Activated CD4-positive, alpha-beta T cell treated with anti-CD3 and anti-CD28 coated beads for 36 hours (primary cell): ENCODE results near the gene ZNF441. TPM values are rescaled to one million over a fixed set of nuclear protein-coding genes. Genes with fewer than 3 reads are reported as not detected.
"Not testable (repeated sequence)": the region's sequence is repeated elsewhere in the genome, so short reads cannot be mapped to it uniquely, and the experiment has no call there.

Experiments
- ATAC-seq: fragments of 200-7000 bp; cut with Tn5 transposase; one replicate; pipeline ENCODE4 v1.10.0; 2021; ENCODE audit warnings: mild to moderate bottlenecking, moderate library complexity
- CTCF ChIA-PET: fragments of 350-600 bp; sonication (Branson Sonifier 250); formaldehyde crosslinking; loops from one replicate; lab custom pipeline; 2021; ENCODE audit warnings: antibody characterized with exemption; lab: Charles Lee
- POLR2A ChIA-PET: fragments of 350-600 bp; sonication (Branson Sonifier 250); formaldehyde crosslinking; loops from one replicate; lab custom pipeline; 2021; ENCODE audit warnings: antibody characterized with exemption, inconsistent platforms; lab: Charles Lee
- DNase-seq: peaks from one replicate; pipeline ENCODE4 v3.0.0-alpha.2; 2020
- H3K27ac Mint-ChIP-seq: one replicate; pipeline ENCODE4 v1.8.0; 2021; ENCODE audit warnings: mixed read lengths
- H3K27me3 Mint-ChIP-seq: one replicate; pipeline ENCODE4 v1.8.0; 2021; ENCODE audit warnings: mixed read lengths
- H3K36me3 Mint-ChIP-seq: one replicate; pipeline ENCODE4 v1.8.0; 2021; ENCODE audit warnings: low read depth, mixed read lengths
- H3K4me1 Mint-ChIP-seq: one replicate; pipeline ENCODE4 v1.8.0; 2021; ENCODE audit warnings: mixed read lengths
- H3K4me3 Mint-ChIP-seq: one replicate; pipeline ENCODE4 v1.8.0; 2021; ENCODE audit warnings: mild to moderate bottlenecking, moderate library complexity, mixed read lengths
- H3K9me3 Mint-ChIP-seq: one replicate; pipeline ENCODE4 v1.8.0; 2021; ENCODE audit warnings: low read depth, mixed read lengths
- intact Hi-C, 2 experiments: fragments of 100-400 bp; cut with DNase I in 1 of 2; cut with micrococcal nuclease in 1 of 2; formaldehyde crosslinking; loops; one replicate each; pipeline versions ENCODE4 v1.14.2 to v1.15.1; 2022 to 2024; cut with DNase I, micrococcal nuclease
- total RNA-seq, 2 experiments: library from RNA; stranded (reverse); gene quantifications; one replicate each; pipeline ENCODE4 v1.2.3, GENCODE V29; 2021

Gene ZNF441
- total RNA-seq, 2 experiments from 2014 or later, result 4.3 to 5.0 TPM

DNA sequence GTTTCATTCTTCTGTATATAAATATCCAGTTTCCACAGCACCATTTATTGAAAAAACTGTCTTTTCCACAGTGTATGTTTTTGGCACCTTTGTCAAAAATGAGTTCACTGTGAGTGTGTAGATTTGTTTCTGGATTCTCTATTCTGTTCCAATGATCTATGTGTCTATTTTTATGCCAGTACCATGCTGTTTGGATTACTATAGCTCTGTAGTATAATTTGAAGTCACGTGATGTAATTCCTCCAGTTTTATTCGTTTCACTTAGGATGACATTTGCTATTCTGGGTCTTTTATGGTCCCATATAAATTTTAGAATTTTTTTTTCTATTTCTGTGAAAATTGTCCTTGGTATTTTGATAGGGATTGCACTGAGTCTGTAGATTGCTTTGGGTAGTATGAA, 17.0 kb upstream of the ZNF441 start:
- no peak for ATAC-seq
- Mint-ChIP-seq H3K4me3 (no peak overlapping the region), H3K36me3 (peaks cover 5% of the 10 kb centered on the region), H3K27me3 (peaks cover 8% of the 10 kb centered on the region), H3K4me1 (no peaks in the 10 kb centered on the region), H3K9me3 (peaks cover 42% of the 10 kb centered on the region), H3K27ac (no peak overlapping the region)
- POLR2A ChIA-PET, result no interaction called here
- no peak for DNase-seq
- CTCF ChIA-PET, result no interaction called here
- intact Hi-C loops, result no loop called here

DNA sequence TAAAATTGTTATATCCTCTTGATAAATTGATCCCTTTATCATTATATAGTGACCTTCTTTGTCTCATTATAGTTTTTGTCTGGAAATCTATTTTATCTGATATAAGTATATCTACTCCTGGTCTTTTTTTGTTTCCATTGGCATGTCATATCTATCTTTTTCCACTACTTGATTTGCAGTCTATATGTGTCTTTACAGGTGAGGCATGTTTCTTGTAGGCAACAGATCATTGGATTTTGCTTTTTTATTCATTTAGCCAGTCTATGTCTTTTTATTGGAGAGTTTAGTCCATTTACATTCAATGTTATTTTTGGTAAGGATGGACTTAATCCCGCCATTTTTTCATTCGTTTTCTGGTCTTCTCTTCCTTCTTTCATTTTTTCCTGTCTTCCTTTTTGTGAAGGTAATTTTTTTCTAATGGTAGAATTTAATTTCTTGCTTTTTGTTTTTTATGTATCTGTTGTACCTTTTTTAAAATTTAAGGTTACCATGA, 14.5 kb upstream of the ZNF441 start:
- Mint-ChIP-seq H3K4me3 (no peak overlapping the region), H3K9me3 (peaks cover 55% of the 10 kb centered on the region), H3K36me3 (peaks cover 8% of the 10 kb centered on the region), H3K4me1 (no peaks in the 10 kb centered on the region), H3K27me3 (peaks cover 12% of the 10 kb centered on the region), H3K27ac (no peak overlapping the region)
- intact Hi-C loops, result no loop called here
- ATAC-seq, result no peak
- ChIA-PET POLR2A (no interaction called here), CTCF (no interaction called here)
- DNase-seq, result no peak

DNA sequence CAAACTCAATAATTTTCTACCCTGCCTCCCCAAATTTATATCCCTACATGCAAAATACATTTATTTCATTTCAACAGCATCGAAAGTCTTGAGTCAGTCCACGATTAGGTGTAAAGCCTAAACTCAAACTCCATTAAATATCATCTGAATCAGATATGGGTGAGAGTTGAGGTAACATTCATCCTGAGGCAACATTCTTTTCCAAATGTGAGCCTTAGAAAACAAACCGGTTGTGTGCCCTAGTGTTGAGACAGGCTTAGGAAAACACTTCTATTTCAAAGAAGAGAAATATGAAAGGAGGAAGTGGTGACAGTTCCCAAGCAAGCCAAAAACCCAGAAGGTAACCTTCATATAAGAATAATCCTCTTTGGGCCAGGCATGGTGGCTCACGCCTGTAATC, 12.1 kb upstream of the ZNF441 start:
- CTCF ChIA-PET, result no interaction called here
- POLR2A ChIA-PET, result no interaction called here
- Mint-ChIP-seq H3K4me1 (no peaks in the 10 kb centered on the region), H3K36me3 (peaks cover 3% of the 10 kb centered on the region), H3K4me3 (no peak overlapping the region), H3K9me3 (peaks cover 43% of the 10 kb centered on the region), H3K27me3 (peaks cover 10% of the 10 kb centered on the region), H3K27ac (no peak overlapping the region)
- ATAC-seq (no peak), DNase-seq (no peak)
- intact Hi-C loops, result no loop called here

DNA sequence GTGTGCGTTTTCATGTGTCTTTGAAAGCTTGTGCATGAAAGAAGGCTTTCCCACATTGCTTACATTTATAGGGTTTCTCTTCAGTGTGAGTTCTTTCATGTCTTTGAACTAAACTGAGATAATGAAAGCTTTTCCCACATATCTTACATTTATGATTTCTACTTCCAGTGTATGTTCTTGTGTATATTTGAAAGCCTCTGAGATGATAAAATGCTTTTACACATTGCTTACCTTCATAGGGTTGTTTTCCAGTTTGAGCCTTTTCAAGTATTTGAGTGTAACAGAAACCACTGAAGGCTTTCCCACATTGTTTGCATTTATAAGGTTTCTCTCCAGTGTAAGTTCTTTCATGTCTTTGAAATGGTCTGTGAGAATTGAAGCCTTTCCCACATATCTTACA, 9.8 kb upstream of the ZNF441 start:
- H3K27ac Mint-ChIP-seq, result no peak overlapping the region
- ATAC-seq (no peak), DNase-seq (no peak)
- POLR2A ChIA-PET, result no interaction called here
- peaks cover 11% of the 10 kb centered on the region for H3K27me3 Mint-ChIP-seq
- H3K9me3 Mint-ChIP-seq, result peaks cover 31% of the 10 kb centered on the region
- intact Hi-C loops, result no loop called here
- CTCF ChIA-PET, result interaction anchor here (0.6 kb wide), 1 partner anchor 888 kb away, joined by 3 read pairs; no protein-coding TSS in a partner anchor
- H3K4me1 Mint-ChIP-seq, result no peaks in the 10 kb centered on the region
- peaks cover 3% of the 10 kb centered on the region for H3K36me3 Mint-ChIP-seq
- H3K4me3 Mint-ChIP-seq, result no peak overlapping the region

GRCh38 chr19:11759805-11760204, 7.0 kb upstream of the ZNF441 start:
- POLR2A ChIA-PET, result no interaction called here
- no peak for ATAC-seq
- CTCF ChIA-PET, result no interaction called here
- no peak for DNase-seq
- no peak overlapping the region for H3K27ac Mint-ChIP-seq
- no peaks in the 10 kb centered on the region for H3K4me1 Mint-ChIP-seq
- H3K4me3 Mint-ChIP-seq, result no peak overlapping the region
- peaks cover 16% of the 10 kb centered on the region for H3K27me3 Mint-ChIP-seq
- intact Hi-C loops, result no loop called here
- H3K36me3 Mint-ChIP-seq, result peaks cover 6% of the 10 kb centered on the region
- H3K9me3 Mint-ChIP-seq, result peaks cover 19% of the 10 kb centered on the region

- ChIA-PET CTCF (no interaction called here), POLR2A (no interaction called here)
- no peak overlapping the region for H3K27ac Mint-ChIP-seq
- peaks cover 3% of the 10 kb centered on the region for H3K9me3 Mint-ChIP-seq
- no peak overlapping the region for H3K4me3 Mint-ChIP-seq
- intact Hi-C loops, result no loop called here
- DNase-seq, result no peak
- H3K36me3 Mint-ChIP-seq, result peaks cover 3% of the 10 kb centered on the region
- peaks cover 8% of the 10 kb centered on the region for H3K4me1 Mint-ChIP-seq
- no peak for ATAC-seq
- peaks cover 12% of the 10 kb centered on the region for H3K27me3 Mint-ChIP-seq
Observed at GRCh38 chr19:11763117-11763516, 3.7 kb upstream of the ZNF441 start.

- DNase-seq (no peak), ATAC-seq (no peak)
- CTCF ChIA-PET, result no interaction called here
- POLR2A ChIA-PET, result no interaction called here
- Mint-ChIP-seq H3K4me1 (peaks cover 13% of the 10 kb centered on the region), H3K4me3 (no peak overlapping the region), H3K36me3 (peaks cover 3% of the 10 kb centered on the region), H3K9me3 (peaks cover 3% of the 10 kb centered on the region), H3K27me3 (peaks cover 12% of the 10 kb centered on the region), H3K27ac (no peak overlapping the region)
- intact Hi-C loops, result no loop called here
Observed at GRCh38 chr19:11763611-11764010, 3.2 kb upstream of the ZNF441 start.

- intact Hi-C loops, result loop anchor here in 1 of 2 experiments (1.0 to 2.0 kb wide), 4 partner anchors 31 to 171 kb away; partner anchors contain the start of genes ZNF440, ZNF491 and ZNF627
- H3K27me3 Mint-ChIP-seq, result peaks cover 8% of the 10 kb centered on the region
Observed at GRCh38 chr19:11767633-11768133, 883 bp downstream of the ZNF441 start.

GRCh38 chr19:11769995-11770394, 3.2 kb downstream of the ZNF441 start:
- ChIA-PET CTCF (interaction anchor here (0.5 kb wide), 1 partner anchor 381 kb away, joined by 3 read pairs; no protein-coding TSS in a partner anchor), POLR2A (no interaction called here)
- ATAC-seq (no peak), DNase-seq (no peak)
- H3K9me3 Mint-ChIP-seq, result peaks cover 28% of the 10 kb centered on the region
- no peak overlapping the region for H3K4me3 Mint-ChIP-seq
- H3K27ac Mint-ChIP-seq, result no peak overlapping the region
- H3K4me1 Mint-ChIP-seq, result peaks cover 13% of the 10 kb centered on the region
- no peaks in the 10 kb centered on the region for H3K27me3 Mint-ChIP-seq
- peaks cover 32% of the 10 kb centered on the region for H3K36me3 Mint-ChIP-seq
- intact Hi-C loops, result no loop called here

More at GRCh38 chr19:11767633-11768133, 883 bp downstream of the ZNF441 start:
- ChIA-PET POLR2A (no interaction called here), CTCF (no interaction called here)
- DNase-seq, result peak; percentile 57
- Mint-ChIP-seq H3K27ac (peak overlapping the region; percentile 79), H3K36me3 (peaks cover 19% of the 10 kb centered on the region), H3K9me3 (peaks cover 22% of the 10 kb centered on the region), H3K4me1 (peaks cover 13% of the 10 kb centered on the region), H3K4me3 (peak overlapping the region; percentile 88)
- ATAC-seq, result no peak

DNA sequence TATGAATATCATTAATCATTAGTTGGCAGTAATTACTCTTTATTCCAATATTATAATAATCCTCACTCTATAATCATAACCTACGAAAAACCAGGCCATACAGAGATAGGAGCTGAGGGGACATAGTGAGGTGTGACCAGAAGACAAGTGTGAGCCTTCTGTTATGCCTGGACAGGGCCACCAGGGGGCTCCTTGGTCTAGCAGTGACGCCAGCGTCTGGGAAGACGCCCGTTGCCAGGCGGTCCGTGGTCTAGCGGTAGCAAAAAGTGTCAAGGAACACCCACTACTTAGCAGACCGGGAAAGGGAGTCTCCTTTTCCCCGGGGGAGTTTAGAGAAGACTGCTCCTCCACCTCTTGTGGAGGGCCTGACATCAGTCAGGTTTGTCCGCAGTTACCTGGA, 4.7 kb downstream of the ZNF441 start:
- ATAC-seq, H3K4me3 Mint-ChIP-seq, H3K27me3 Mint-ChIP-seq, DNase-seq, intact Hi-C loops, H3K27ac Mint-ChIP-seq: not testable (repeated sequence)
- CTCF ChIA-PET, result interaction anchor here (1.0 kb wide), 1 partner anchor 148 kb away, joined by 3 read pairs; no protein-coding TSS in a partner anchor
- POLR2A ChIA-PET, result interaction anchor here (0.6 kb wide), 1 partner anchor 9 kb away, joined by 3 read pairs; no protein-coding TSS in a partner anchor
- peaks cover 10% of the 10 kb centered on the region for H3K4me1 Mint-ChIP-seq
- peaks cover 34% of the 10 kb centered on the region for H3K9me3 Mint-ChIP-seq
- H3K36me3 Mint-ChIP-seq, result peaks cover 44% of the 10 kb centered on the region

GRCh38 chr19:11776669-11777068, 9.9 kb downstream of the ZNF441 start:
- DNase-seq, H3K4me1 Mint-ChIP-seq, CTCF ChIA-PET, H3K27ac Mint-ChIP-seq, intact Hi-C loops, ATAC-seq, H3K27me3 Mint-ChIP-seq, H3K4me3 Mint-ChIP-seq, POLR2A ChIA-PET: not testable (repeated sequence)
- Mint-ChIP-seq H3K36me3 (peaks cover 83% of the 10 kb centered on the region), H3K9me3 (peaks cover 51% of the 10 kb centered on the region)

DNA sequence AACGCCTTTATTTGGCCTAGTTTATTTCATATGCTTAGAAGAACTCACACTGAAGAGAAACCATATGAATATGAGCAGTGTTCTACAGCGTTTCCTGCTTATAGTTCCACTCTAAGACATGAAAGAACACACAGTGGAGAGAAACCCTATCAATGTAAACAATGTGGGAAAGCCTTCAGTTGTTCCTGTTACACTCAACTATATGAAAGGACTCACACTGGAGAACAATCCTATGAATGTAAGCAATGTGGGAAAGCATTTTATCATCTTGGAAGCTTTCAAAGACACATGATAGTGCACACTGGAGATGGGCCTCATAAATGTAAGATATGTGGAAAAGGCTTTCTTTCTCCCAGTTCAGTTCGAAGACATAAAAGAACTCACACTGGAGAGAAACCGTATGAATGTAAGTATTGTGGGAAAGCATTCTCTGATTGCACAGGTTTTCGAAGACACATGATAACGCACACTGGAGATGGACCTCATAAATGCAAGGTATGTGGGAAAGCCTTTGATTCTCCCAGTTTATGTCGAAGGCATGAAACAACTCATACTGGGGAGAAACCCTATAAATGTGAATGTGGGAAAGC, 13.7 kb downstream of the ZNF441 start:
- CTCF ChIA-PET, result no interaction called here

More for the DNA sequence above, 13.7 kb downstream of the ZNF441 start:
- Mint-ChIP-seq H3K4me1 (no peaks in the 10 kb centered on the region), H3K4me3 (no peak overlapping the region), H3K27ac (no peak overlapping the region), H3K9me3 (peaks cover 57% of the 10 kb centered on the region), H3K27me3 (no peaks in the 10 kb centered on the region), H3K36me3 (peaks cover 87% of the 10 kb centered on the region)
- POLR2A ChIA-PET, result interaction anchor here (0.5 kb wide), 1 partner anchor 9 kb away, joined by 3 read pairs; no protein-coding TSS in a partner anchor
- intact Hi-C loops, result loop anchor here in 1 of 2 experiments (5.0 to 10.0 kb wide), 2 partner anchors 47 to 164 kb away; no protein-coding TSS in a partner anchor
- ATAC-seq (no peak), DNase-seq (no peak)
